Kidney epithelial cell (primary cell): ENCODE data around the gene CAMTA1. TPM values are rescaled to one million over a fixed set of nuclear protein-coding genes. Genes with fewer than 3 reads are reported as not detected.

Source experiments
- DNase-seq: peaks from one replicate; pipeline ENCODE4 v3.0.0-alpha.2; 2010; ENCODE audit warnings: low read depth
- H3K27me3 ChIP-seq: 2 replicates; pipeline ENCODE4 v1.6.0; 2011; ENCODE audit warnings: low read length; ENCODE audit not compliant: control insufficient read depth, insufficient read depth
- H3K36me3 ChIP-seq: 2 replicates; pipeline ENCODE4 v1.5.1; 2011; ENCODE audit warnings: low read length; ENCODE audit not compliant: control insufficient read depth, insufficient read depth
- H3K4me3 ChIP-seq: 2 replicates; pipeline ENCODE4 v1.5.1; 2011; ENCODE audit warnings: low read depth, mild to moderate bottlenecking, control low read depth, low read length
- total RNA-seq: library from RNA; depleted of rRNA; stranded (reverse); fragments of >200 nt; gene quantifications from 2 replicates; pipeline ENCODE4 v1.2.3, GENCODE V29; 2015
- TF ChIP-seq, protein P1 (sequence below): IDR thresholded peaks from 2 replicates; pipeline ENCODE4 v1.5.1; 2011; ENCODE audit warnings: mild to moderate bottlenecking, moderate library complexity, low read length, control low read depth, inconsistent platforms; ENCODE audit not compliant: insufficient read depth, poor library complexity, severe bottlenecking

Gene CAMTA1
- total RNA-seq, 1 donor from 2014 or later, result 76.5 TPM

DNA sequence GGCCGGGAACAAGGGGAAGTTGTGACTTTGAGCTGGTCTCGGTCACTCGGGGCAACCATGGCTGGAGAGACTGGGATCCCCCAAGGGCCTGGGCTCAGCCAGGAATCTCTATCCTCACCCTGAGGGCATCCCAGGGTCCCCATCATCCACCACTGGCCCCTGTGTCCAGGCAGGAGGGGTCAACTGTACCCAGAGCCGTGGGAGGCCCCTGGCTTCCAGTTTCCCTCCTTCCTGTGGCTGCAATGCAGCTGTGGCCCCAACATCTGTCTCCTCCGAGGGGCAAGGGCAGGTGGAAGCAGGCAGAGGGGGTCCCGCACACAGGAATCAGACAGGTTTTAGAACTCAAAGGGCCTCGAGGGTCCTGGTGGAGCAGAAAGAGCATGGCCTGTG, 653.1 kb downstream of the CAMTA1 start:
- DNase-seq, result no peak
- Histone ChIP-seq H3K27me3 (no peaks in the 10 kb centered on the region), H3K36me3 (no peaks in the 10 kb centered on the region), H3K4me3 (no peak overlapping the region)
- TF ChIP-seq, protein P1, sequence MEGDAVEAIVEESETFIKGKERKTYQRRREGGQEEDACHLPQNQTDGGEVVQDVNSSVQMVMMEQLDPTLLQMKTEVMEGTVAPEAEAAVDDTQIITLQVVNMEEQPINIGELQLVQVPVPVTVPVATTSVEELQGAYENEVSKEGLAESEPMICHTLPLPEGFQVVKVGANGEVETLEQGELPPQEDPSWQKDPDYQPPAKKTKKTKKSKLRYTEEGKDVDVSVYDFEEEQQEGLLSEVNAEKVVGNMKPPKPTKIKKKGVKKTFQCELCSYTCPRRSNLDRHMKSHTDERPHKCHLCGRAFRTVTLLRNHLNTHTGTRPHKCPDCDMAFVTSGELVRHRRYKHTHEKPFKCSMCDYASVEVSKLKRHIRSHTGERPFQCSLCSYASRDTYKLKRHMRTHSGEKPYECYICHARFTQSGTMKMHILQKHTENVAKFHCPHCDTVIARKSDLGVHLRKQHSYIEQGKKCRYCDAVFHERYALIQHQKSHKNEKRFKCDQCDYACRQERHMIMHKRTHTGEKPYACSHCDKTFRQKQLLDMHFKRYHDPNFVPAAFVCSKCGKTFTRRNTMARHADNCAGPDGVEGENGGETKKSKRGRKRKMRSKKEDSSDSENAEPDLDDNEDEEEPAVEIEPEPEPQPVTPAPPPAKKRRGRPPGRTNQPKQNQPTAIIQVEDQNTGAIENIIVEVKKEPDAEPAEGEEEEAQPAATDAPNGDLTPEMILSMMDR, result no peak

- H3K27me3 ChIP-seq, result no peaks in the 10 kb centered on the region
- H3K36me3 ChIP-seq, result no peaks in the 10 kb centered on the region
- no peak for DNase-seq
- TF ChIP-seq, protein P1, result no peak
- H3K4me3 ChIP-seq, result no peak overlapping the region
Measured at GRCh38 chr1:7438921-7439655, 653.8 kb downstream of the CAMTA1 start.

GRCh38 chr1:7440154-7440553, 654.9 kb downstream of the CAMTA1 start:
- no peak for DNase-seq
- Histone ChIP-seq H3K36me3 (no peaks in the 10 kb centered on the region), H3K27me3 (no peaks in the 10 kb centered on the region), H3K4me3 (no peak overlapping the region)
- TF ChIP-seq, protein P1, result no peak

GRCh38 chr1:7441143-7441841, 656.0 kb downstream of the CAMTA1 start:
- Histone ChIP-seq H3K36me3 (no peaks in the 10 kb centered on the region), H3K27me3 (no peaks in the 10 kb centered on the region), H3K4me3 (no peak overlapping the region)
- no peak for DNase-seq
- TF ChIP-seq, protein P1, result no peak

GRCh38 chr1:7442036-7442435, 656.8 kb downstream of the CAMTA1 start:
- Histone ChIP-seq H3K4me3 (no peak overlapping the region), H3K36me3 (no peaks in the 10 kb centered on the region), H3K27me3 (no peaks in the 10 kb centered on the region)
- TF ChIP-seq, protein P1, result no peak
- DNase-seq, result no peak
